HG02588 (cell line): ENCODE measurements around the gene NMNAT3.
"Not testable (repeated sequence)": the region's sequence is repeated elsewhere in the genome, so short reads cannot be mapped to it uniquely, and the experiment has no call there.

ENCODE experiments used
- ATAC-seq: cut with Tn5 transposase; IDR thresholded peaks from one replicate; pipeline ENCODE4 v1.9.1; 2021; ENCODE audit warnings: mild to moderate bottlenecking, moderate library complexity; ENCODE audit not compliant: unreplicated experiment

Gene NMNAT3

DNA sequence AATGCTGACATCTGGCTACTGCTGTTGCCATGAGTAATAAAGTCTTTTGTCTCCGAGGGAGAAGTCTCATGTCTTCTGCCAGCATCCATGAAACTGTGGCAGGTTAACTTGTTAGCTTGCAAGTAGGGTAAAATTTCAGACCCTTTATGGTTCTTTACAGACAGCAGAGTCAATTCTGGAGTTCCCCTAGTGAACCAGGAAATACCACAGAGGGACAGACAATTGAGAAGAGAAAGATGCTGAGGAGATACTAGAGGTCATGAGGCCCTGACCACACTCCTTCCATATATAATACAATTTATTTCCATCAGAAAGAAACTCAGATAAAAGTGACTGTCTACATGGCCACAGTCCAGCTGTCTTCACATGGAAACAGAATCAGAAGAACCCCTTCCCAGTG is 38.1 kb downstream of the NMNAT3 start:
- no peak for ATAC-seq

DNA sequence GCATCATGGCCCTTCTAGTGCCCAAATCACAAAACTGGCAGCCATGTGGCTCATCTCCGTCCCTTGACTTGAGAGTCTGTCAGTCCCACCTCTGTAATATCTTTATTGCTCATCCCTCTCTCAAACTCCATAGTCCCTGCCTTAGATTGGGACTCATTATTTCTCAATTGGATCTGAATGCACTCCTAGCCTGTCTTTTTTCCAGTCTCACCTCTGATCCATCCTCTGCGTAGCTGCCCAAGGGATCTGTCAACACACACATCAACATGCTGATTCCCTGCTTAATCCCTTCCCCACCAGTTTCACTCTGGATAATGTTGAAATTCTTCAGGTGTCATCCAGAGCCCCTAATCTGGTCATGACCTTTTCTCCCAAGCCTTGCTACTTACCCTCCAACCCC is 39.3 kb downstream of the NMNAT3 start:
- ATAC-seq: no peak

DNA sequence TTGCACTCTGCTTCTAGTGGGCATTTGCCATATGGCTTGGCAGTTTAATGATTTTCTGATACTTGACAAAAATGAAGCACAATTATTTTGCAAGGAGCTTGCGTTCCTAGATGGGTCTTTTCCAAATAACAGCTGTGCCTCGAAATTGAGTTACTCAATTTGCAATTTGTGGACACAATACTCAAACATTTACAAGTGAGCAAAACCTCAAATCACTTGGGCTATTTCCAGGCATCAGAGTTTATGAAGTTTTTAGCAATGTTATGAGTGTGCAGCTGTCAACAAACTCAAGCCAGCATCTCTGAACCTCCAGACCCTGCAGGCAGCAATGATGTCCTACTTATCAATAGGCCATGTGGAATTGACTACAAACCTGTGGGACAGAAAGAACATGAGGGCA is 41.3 kb downstream of the NMNAT3 start:
- no peak for ATAC-seq

DNA sequence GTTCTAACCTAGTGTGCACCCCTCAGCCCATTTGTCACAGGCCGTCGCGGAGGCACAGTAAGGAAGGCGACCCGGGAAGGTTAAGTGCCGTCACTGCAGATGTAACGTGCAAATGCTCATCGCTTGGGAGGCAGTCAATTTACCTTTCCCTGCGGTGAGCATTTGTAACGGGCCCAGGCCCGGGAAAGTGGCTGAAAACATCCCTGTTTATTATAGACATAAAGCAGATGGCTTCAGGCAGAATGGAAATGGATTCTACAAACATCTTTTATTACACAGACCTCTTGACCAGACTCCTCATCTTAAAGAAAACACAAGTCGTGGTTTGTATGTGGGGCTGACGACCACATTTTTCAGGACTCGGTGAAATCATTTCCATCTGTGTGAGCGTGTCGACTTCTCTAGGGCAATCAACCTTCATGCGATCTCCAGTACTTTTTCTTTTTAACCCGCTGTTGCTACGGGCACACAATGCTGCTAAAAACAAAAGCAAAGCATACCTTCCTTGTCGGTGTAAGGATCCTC is 43.6 kb downstream of the NMNAT3 start:
- ATAC-seq: no peak

DNA sequence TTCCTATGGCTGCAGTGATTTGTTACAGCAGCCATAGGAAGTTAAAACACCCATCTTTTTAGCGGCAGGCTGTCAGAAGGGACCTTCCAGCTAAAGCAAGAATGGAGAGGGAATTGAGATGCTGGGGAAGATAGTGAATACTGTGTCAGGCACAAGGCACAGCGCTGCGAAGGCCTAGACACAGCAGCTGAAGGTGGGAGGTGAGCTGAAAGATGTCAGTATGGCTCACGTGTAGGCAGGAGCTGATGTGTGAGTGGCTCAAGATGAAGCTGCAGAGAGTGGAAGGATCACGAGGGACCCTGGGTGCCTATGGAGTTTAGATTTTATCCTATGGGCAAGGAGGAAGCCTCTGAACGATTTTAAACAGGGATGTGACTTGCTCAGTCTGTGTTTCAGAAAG is 44.3 kb downstream of the NMNAT3 start:
- no peak for ATAC-seq

DNA sequence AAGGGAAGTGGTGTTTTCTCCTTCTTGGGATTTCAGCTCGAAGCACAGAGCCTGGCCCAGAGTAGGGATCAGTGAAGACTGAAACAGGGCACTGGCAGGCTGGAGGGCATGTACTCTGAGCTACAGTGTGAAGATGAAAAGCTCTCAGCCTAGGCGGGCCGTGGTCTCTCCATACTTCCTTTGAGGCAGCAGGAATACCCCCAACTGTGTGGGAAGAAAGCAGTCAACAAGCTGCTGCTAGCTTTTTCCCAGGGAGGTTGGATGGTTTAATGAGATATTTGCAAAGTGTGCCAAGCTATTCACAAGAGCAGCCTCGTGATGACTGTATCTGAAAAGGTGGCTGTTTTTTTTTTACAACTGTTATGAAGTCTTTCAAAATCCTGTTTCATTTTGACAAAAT is 47.2 kb downstream of the NMNAT3 start:
- ATAC-seq: no peak

DNA sequence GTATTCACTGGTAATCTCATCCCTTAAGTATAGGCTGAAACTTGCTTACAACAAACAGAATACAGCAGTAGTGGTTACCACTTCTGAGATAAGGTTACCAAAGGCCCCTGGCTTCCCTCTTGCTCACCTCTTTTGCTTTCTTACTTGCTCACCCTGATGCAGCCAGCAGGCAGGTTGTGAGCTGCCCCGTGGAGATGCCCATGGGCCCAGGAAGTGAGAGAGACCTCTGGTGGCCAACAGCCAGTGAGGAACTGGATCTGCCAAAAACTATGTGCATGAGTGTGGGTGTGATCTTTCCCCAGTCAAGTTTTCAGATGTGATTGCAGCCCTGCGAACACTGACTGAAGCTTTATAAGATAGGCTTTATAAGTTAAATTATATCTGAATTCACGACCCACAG is 48.7 kb downstream of the NMNAT3 start:
- ATAC-seq: no peak

DNA sequence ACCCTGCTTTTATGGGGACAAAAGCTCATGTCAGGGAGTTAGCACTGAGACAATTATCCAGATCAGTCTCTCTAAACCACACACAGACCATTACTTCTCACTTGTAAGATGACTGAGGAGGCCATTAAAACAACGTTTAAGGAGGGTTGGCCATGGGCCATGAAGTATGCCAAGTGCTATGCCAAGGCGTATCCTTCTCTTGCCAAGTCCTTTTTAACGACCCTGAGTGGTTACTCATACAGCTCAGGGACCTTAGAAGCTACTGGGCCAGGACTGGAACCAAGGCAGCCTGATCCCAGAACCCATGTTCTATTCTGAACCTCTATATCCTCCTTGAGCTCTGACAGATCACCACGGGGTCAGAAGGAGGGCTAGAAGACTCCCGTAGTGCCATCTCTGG is 50.0 kb downstream of the NMNAT3 start:
- no peak for ATAC-seq

DNA sequence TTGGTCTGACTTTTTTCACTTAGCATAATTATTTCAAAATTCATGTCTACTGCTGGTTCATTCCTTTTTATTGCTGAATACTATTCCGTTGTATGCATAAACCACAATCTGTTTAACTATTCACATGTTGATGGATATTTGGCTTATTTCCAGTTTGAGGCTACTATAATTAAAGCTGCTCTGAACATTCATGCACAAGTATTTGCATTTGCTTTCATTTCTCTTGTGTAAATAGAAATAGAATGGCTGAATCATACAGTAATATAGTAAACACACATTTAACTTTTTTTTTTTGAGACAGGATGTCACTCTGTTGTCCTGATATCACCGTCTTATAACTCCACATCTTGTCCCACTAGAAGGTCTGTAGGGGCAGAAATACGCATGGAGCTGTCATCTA is 57.3 kb downstream of the NMNAT3 start:
- ATAC-seq: no peak

DNA sequence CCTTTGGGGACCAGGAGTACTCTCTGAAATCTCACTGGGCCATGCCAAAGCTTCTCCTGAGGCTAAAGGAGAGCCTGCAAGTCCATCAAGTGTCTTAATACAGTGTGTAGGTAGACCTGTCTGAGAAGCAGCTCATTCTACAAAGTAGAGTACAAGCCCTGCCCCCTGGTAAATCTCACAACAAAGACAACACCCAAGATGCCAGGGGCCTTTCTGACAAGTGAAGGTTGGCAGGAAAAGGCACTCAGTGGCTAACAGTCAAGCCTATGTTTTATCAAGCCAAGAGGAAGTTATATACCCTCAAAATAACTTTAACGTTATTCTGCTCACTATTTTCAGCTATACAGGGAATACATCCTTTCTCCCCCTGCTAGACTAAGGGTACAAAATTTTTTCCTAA is 58.3 kb downstream of the NMNAT3 start:
- ATAC-seq: no peak

DNA sequence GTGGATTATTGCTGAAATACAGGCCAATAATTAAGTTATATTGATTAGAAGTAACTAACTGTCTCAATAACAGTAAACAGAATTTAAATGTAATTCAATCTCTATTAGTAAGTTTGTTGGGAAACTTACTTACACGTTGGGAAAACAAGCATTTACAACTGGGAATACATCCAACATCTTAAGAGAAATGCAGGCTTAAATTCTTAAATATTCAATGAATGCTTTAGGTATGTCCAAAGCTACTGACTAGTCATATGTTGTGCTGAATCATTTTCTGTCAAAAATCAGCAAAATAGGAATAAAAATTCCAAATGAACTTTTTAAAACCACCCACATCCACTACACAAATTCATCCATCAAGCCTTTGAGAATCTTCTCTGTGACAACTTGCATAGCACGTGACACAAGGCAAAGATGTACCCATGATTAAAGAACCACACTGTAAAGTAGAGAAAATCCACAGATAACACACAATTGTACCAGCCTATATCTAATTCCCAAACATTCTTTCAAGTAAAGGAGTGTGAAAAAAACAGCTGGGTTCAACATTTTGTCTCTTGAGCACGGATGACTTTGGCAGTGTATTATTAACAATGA is 60.0 kb downstream of the NMNAT3 start:
- ATAC-seq: no peak

DNA sequence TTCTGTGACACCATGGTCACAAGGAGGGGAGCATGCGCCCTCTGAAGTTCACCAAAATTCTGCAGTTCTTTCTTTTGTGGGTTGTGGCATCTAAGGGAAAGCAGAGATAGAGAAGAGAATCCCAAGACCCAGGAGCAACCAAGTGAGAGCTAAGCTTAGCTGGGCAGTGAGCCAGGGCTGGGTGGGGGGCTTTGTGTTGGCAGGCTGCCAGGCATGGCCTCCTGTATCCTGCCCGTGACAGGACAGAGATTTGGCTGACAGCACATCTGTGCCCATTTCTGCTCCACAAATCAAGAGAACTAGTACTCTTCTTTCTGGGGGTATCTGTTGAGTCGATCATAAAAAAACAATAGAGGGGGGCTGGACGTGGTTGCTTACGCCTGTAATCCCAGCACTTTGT is 66.2 kb downstream of the NMNAT3 start:
- no peak for ATAC-seq

DNA sequence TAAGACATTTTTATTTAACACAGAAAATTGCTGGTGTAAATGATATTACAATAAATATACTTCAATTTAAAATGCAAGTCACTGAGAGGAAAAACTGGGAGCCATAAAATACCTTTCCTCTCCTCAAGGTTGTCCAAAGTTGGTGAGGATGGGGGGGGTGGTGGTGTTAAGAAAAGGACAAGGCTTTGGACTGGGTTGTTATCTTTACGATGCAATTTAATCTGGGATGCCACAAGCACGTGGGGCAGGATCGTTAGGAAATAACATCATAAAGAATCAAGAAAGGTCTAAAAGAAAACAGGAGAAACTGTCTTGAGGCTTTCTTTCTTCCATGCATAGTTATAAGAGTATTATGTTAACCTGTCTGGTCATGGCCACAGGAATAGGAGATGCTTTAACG is 66.9 kb downstream of the NMNAT3 start:
- no peak for ATAC-seq

DNA sequence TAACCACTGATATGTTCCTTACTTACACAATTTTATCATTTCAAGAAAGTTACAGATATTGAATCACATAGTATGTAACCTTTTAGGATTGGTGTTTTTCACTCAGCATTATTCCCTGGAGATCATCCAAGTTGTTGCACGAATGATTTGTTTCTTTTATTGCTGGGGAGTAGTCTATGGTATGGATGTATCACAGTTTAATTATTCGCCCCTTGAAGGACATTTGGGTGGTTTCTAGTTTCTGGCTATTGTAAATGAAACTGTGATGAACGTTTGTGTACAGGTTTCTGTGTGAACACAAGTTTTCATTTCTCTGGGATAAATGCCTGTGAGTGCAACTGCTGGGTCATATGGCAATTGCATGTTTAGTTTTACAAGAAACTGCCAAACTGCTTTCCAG is 68.8 kb downstream of the NMNAT3 start:
- no peak for ATAC-seq

DNA sequence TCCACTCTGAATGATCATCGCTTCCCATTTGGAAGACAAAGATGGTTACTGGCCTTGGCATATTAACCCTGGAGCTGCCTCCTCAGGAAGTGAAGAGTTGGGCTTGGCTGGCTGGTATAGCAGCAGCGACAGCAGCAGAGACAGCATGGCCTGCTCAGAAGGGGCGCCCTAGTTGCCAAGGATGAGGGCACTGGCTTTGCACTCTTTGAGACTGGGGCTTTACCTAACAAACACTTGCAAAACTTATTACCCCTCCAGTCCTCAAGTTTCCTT is 69.7 kb downstream of the NMNAT3 start:
- no peak for ATAC-seq

DNA sequence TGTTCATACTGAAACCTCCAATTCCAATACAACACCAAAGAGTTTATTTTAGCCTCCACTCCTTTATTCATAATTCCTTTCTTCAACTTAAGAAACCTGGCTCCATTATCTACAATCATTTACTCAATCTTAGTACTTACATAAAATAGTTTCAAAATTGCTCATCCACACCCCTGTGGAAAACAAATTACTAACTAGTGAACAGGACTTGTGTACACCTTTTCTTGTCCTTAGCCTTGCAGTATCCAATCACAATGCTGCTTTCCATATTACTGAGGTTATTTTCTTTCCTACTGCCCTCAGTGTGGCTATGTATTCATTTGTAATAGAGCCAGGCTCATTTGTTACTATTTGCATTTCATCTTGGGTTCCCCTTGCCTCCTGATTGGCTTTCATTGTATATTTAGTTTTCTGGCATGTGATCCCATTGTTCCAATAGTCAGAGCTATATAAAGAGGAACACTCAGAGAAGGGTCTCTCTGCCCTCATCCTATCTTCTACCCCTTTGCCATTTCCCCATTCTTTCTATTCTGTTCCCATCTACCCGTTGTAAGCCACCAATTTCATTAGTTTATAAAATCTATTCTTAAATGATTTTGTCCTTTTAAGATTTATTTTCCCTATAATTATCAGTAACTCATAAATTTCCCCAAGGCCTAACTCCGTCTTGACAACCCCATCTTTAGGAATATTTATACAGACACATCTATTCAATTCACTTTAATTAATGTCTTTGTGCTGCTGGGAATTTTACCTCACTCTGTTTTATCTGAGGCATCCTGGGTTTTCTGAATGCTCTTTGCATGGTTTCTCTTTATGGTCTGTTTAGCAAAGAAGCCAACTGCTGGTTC is 70.3 kb downstream of the NMNAT3 start:
- ATAC-seq: no peak

DNA sequence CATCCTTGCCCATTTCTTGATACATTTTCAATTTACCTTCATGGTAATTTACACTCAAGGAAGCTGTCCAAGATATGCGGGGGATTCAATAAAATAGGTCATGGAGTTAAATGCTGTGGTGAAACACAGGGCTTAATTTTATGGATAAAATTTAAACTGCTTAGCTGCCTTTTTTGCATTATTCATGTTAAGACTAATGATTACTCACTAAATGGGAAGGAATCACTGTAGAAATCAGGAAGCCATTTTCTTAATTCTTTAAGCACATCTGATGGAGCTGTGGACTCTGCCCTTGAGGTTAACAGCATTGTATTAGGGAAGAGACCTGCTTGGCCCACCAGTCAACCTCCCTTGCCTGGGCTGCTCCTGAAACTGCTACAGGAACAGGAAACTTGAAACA is 75.8 kb downstream of the NMNAT3 start:
- no peak for ATAC-seq

DNA sequence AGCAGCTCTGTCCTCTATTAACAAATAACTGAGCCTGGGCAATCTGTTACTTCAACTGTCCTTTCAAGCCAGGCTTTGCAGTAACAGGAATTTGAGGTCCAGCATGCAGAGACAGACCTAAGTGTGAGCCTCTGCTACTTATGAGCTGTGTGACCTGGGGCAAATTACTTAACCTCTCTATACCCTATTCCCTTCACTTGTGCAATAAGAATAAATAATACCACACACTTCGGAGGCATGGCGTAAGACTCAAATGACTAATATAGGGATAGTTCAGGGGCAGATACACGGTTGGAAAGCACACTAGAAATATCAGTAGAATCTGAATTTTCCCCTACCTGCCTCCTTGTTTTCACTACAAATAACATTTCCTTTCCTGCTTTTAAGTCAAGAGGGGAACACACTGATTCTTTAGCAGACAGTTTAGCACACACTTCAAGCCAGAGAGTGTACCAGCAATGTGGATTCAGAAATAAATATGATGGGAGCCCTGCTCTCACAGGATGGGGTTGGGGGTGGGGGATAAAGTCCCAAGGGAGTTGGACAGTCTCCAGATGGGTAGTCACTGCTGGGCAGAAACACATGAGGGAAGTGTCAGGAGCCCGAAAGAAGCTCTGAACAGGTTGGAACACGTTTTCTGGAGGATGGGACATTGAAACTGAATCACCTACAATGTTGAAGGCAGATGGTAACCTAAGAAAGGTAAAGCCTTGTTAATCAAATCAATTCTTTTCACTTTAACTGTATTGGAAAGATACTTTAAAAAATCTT is 76.4 kb downstream of the NMNAT3 start:
- no peak for ATAC-seq

DNA sequence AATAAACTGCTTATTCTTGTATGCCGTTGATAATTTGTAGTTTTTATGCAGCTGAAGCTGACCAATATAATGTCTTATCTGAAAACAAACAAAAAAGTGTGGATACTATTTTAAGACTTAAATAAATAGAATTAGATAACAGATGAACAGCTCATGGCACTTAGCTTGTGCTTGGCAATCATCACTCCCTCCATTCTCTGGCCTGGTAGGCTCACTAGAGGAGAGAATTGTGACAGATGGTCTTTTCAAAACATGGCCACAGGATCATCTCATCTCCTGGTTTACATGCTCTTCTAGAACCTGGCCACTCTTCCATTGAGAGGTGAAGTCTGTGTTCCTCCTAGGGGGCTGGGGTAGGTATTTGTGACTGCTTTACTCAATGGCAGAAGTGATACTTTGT is 79.8 kb downstream of the NMNAT3 start:
- ATAC-seq: no peak

DNA sequence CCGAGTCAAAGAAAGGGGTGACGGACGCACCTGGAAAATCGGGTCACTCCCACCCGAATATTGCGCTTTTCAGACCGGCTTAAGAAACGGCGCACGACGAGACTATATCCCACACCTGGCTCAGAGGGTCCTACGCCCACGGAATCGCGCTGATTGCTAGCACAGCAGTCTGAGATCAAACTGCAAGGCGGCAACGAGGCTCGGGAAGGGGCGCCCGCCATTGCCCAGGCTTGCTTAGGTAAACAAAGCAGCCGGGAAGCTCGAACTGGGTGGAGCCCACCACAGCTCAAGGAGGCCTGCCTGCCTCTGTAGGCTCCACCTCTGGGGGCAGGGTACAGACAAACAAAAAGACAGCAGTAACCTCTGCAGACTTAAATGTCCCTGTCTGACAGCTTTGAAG is 86.6 kb downstream of the NMNAT3 start:
- not testable (repeated sequence) for ATAC-seq

DNA sequence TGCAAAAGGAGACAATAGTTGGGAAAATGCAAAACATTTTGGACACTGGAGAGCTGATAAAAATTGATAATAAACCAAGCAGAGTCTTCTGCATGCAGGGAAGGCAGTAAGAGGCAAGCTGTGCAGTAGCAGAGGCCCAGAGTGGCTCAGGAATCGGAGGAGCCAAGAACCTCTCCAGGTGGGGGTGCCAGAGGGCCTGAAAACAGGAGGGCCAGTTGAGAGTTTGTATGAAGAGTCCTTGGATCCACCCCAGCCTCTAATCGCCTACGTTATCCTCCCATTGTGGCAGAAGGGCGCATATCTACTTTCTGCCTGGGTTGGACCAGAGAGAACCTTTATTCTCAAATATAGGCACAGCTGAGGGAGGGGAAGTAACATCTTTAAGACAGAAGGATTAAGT is 89.3 kb downstream of the NMNAT3 start:
- ATAC-seq: no peak

DNA sequence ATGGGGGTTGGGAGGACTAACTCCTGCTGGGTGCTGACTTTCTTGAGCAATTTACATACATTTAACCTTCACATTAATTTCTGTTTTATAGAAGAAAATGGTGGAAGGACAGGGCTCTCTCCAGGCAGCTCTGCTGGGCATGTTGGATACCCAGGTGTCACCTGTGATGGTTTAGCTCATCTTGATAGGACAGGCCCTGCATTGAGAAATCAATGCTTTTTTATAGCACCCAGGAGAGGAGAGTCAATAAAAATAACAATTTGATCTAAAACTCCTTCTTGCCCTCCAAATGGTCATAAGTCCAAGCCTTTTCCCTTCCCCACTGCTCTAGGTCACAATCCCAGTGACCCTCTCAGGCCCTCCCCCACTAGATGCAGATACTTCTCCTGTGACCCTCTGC is 90.0 kb downstream of the NMNAT3 start:
- no peak for ATAC-seq
